Measurements from ENCODE around the gene MCTP2. TPM values are rescaled to one million over a fixed set of nuclear protein-coding genes. Genes with fewer than 3 reads are reported as not detected.

The MCTP2 gene
- total and polyA plus RNA-seq, 2 of the 13 experiments (the other 11 are each of a cell fraction or from before 2014, with no cell fraction given): 5.1 to 8.6 TPM

DNA sequence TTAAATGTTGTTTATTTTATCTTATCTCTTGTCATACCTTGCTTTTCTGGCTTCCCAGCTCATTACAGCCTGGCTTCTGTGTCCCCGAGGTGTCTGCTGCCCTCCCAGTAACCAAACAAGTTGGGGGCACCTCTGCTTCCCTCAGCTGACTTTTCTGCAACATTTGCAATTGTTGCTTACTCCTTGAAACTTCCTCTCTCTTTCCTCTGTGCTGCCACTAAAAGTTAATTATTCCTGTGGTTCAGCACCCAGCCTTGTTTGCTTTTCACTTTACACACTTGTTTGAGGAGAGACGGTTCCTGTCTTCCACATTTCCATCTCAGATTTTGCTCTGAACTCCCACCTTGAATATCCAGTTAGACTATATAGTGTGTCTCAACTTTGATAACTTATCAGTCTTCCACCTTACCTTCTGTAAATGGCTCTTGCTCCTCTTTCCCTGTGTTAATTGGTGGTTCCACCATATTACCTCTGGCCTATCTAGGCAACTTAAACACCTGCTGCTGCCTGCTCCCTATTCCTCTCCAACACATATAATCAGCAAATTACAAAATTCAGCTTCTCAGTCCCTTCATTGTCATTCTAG lies 21.6 kb downstream of the MCTP2 start:
- CTCF ChIA-PET (ENCODE audit: low intra/inter-chr PET ratio, low total read pairs): no interaction called here
- 3% methylated on average over 2 of the region's 2 CpGs for WGBS (ENCODE audit: low lambda C conversion rate)
- DNase-seq (ENCODE audit: low spot score) (no peak), ATAC-seq (peak; percentile 22; the same call in 1 of the 3 replicates), FAIRE-seq (no peak)
- Histone ChIP-seq H3K4me1 (ENCODE audit: insufficient read depth, low read length) (peaks cover 91% of the 10 kb centered on the region), H3K9me3 (ENCODE audit: low read length) (peaks cover 10% of the 10 kb centered on the region; the same call in 1 of the 2 replicates), H3K27me3 (ENCODE audit: control insufficient read depth in 1 of 2, insufficient read depth in 2 of 2, low read length in 2 of 2) (no peaks in the 10 kb centered on the region), H3K79me2 (ENCODE audit: insufficient read depth, low read length) (peaks cover 13% of the 10 kb centered on the region), H3K4me3 (replicated peaks in 1 of 3; ENCODE audit: insufficient read depth in 1 of 3, low read depth in 2 of 3, low read length in 3 of 3) (no peak overlapping the region; a peak in 1 of 6 replicates), H4K20me1 (ENCODE audit: insufficient read depth, low read length) (no peaks in the 10 kb centered on the region), H2AFZ (ENCODE audit: low read length) (no peak overlapping the region), H3K4me2 (ENCODE audit: low read depth, low read length) (peak overlapping the region; percentile 37), H3K36me3 (replicated peaks in 1 of 2; ENCODE audit: control insufficient read depth in 1 of 2, insufficient read depth in 2 of 2, low read length in 2 of 2) (no peaks in the 10 kb centered on the region), H3K27ac (ENCODE audit: extremely low read length, insufficient read depth, low read length) (peak overlapping the region; percentile 29), H3K9ac (ENCODE audit: insufficient read depth, low read depth, low read length) (no peak overlapping the region)
- BruUV-seq (replicated peaks): no TSS peak
- in situ Hi-C loops (cut with HindIII; ENCODE audit: extremely low pct_ligation_motif_present, low pct_unique_long_range_greater_than_20kb): no loop called here
- POLR2A ChIA-PET: interaction anchor here (1.9 kb wide), 1 partner anchor 22 kb away, joined by 9 read pairs; the partner anchor contains the start of gene MCTP2
- intact Hi-C loops (cut with micrococcal nuclease; ENCODE audit: unreplicated experiment): no loop called here
- TF ChIP-seq, protein P1, sequence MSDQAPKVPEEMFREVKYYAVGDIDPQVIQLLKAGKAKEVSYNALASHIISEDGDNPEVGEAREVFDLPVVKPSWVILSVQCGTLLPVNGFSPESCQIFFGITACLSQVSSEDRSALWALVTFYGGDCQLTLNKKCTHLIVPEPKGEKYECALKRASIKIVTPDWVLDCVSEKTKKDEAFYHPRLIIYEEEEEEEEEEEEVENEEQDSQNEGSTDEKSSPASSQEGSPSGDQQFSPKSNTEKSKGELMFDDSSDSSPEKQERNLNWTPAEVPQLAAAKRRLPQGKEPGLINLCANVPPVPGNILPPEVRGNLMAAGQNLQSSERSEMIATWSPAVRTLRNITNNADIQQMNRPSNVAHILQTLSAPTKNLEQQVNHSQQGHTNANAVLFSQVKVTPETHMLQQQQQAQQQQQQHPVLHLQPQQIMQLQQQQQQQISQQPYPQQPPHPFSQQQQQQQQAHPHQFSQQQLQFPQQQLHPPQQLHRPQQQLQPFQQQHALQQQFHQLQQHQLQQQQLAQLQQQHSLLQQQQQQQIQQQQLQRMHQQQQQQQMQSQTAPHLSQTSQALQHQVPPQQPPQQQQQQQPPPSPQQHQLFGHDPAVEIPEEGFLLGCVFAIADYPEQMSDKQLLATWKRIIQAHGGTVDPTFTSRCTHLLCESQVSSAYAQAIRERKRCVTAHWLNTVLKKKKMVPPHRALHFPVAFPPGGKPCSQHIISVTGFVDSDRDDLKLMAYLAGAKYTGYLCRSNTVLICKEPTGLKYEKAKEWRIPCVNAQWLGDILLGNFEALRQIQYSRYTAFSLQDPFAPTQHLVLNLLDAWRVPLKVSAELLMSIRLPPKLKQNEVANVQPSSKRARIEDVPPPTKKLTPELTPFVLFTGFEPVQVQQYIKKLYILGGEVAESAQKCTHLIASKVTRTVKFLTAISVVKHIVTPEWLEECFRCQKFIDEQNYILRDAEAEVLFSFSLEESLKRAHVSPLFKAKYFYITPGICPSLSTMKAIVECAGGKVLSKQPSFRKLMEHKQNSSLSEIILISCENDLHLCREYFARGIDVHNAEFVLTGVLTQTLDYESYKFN (CRISPR knock-in tag; conservative IDR thresholded peaks at IDR 0.05): peak; percentile 24; the same call in 1 of the 2 replicates
- no peak for TF ChIP-seq ZNF720 (CRISPR knock-in tag; IDR thresholded peaks at IDR 0.05)
- no peak for TF ChIP-seq ESRRA (CRISPR knock-in tag; IDR thresholded peaks at IDR 0.05; ENCODE audit: low read depth)
- TF ChIP-seq, protein P2, sequence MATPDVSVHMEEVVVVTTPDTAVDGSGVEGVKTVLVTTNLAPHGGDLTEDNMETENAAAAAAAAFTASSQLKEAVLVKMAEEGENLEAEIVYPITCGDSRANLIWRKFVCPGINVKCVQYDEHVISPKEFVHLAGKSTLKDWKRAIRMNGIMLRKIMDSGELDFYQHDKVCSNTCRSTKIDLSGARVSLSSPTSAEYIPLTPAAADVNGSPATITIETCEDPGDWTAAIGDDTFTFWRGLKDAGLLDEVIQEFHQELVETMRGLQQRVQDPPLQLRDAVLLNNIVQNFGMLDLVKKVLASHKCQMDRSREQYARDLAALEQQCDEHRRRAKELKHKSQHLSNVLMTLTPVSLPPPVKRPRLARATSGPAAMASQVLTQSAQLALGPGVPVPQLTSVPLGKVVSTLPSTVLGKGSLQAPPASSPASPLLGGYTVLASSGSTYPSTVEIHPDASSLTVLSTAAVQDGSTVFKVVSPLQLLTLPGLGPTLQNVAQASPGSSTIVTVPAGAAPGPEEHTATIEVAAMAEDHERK (CRISPR knock-in tag; IDR thresholded peaks at IDR 0.05; ENCODE audit: low read depth): no peak
- TF ChIP-seq ZBTB20 (CRISPR knock-in tag; IDR thresholded peaks at IDR 0.05; ENCODE audit: borderline replicate concordance, low read depth): no peak
- TF ChIP-seq GABPB1 (CRISPR knock-in tag; IDR thresholded peaks at IDR 0.05): no peak
- no peak for TF ChIP-seq BCL6 (CRISPR knock-in tag; IDR thresholded peaks at IDR 0.05)
- no peak for TF ChIP-seq SIX1 (CRISPR knock-in tag; IDR thresholded peaks at IDR 0.05; ENCODE audit: borderline replicate concordance)
- TF ChIP-seq, protein P3, sequence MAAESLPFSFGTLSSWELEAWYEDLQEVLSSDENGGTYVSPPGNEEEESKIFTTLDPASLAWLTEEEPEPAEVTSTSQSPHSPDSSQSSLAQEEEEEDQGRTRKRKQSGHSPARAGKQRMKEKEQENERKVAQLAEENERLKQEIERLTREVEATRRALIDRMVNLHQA (CRISPR knock-in tag; IDR thresholded peaks at IDR 0.05): no peak
- TF ChIP-seq, protein P4, sequence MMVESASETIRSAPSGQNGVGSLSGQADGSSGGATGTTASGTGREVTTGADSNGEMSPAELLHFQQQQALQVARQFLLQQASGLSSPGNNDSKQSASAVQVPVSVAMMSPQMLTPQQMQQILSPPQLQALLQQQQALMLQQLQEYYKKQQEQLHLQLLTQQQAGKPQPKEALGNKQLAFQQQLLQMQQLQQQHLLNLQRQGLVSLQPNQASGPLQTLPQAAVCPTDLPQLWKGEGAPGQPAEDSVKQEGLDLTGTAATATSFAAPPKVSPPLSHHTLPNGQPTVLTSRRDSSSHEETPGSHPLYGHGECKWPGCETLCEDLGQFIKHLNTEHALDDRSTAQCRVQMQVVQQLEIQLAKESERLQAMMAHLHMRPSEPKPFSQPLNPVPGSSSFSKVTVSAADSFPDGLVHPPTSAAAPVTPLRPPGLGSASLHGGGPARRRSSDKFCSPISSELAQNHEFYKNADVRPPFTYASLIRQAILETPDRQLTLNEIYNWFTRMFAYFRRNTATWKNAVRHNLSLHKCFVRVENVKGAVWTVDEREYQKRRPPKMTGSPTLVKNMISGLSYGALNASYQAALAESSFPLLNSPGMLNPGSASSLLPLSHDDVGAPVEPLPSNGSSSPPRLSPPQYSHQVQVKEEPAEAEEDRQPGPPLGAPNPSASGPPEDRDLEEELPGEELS (CRISPR knock-in tag; IDR thresholded peaks at IDR 0.05): peak; percentile 55; the same call in 1 of the 2 replicates
- TF ChIP-seq, protein P5, sequence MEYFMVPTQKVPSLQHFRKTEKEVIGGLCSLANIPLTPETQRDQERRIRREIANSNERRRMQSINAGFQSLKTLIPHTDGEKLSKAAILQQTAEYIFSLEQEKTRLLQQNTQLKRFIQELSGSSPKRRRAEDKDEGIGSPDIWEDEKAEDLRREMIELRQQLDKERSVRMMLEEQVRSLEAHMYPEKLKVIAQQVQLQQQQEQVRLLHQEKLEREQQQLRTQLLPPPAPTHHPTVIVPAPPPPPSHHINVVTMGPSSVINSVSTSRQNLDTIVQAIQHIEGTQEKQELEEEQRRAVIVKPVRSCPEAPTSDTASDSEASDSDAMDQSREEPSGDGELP (IDR thresholded peaks at IDR 0.05; ENCODE audit: borderline replicate concordance, low read depth): peak; percentile 60; the same call in 1 of the 2 replicates
- TF ChIP-seq, protein P6, sequence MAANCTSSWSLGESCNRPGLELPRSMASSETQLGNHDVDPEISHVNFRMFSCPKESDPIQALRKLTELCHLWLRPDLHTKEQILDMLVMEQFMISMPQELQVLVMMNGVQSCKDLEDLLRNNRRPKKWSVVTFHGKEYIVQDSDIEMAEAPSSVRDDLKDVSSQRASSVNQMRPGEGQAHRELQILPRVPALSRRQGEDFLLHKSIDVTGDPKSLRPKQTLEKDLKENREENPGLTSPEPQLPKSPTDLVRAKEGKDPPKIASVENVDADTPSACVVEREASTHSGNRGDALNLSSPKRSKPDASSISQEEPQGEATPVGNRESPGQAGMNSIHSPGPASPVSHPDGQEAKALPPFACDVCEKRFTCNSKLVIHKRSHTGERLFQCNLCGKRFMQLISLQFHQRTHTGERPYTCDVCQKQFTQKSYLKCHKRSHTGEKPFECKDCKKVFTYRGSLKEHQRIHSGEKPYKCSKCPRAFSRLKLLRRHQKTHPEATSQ (CRISPR knock-in tag; IDR thresholded peaks at IDR 0.05; ENCODE audit: borderline replicate concordance): no peak
- TF ChIP-seq ZNF460 (CRISPR knock-in tag; IDR thresholded peaks at IDR 0.05; ENCODE audit: borderline replicate concordance): no peak
- no peak for TF ChIP-seq ZNF563 (CRISPR knock-in tag; IDR thresholded peaks at IDR 0.05)

All from HepG2 (cell line).